K562 (cell line): ENCODE results near the gene SLC25A44. TPM values are rescaled to one million over a fixed set of nuclear protein-coding genes. Genes with fewer than 3 reads are reported as not detected.

ENCODE experiments used
- ATAC-seq: fragments of 200-7000 bp; cut with Tn5 transposase; 3 replicates; pipeline ENCODE4 v1.9.1; 2020; ENCODE audit warnings: moderate library complexity
- BruUV-seq: library from RNA; stranded (reverse); fragments of 400-500 nt; replicated peaks from 2 replicates; lab custom pipeline; 2021; lab: Mats Ljungman, UMichigan
- CTCF ChIA-PET: fragments of 300-600 bp; formaldehyde crosslinking; extraction: SDS; loops from one replicate; lab custom pipeline; 2021; ENCODE audit warnings: low intra/inter-chr PET ratio; lab: Yijun Ruan, JAX
- POLR2A ChIA-PET: fragments of 300-600, 350-650 bp; sonication (Branson Sonifier 250); formaldehyde crosslinking; extraction: SDS; loops from one replicate; lab custom pipeline; 2021; ENCODE audit warnings: antibody characterized with exemption, inconsistent platforms; lab: Yijun Ruan, JAX
- DNase-seq, 4 experiments: peaks; one replicate each; pipeline versions ENCODE4 v3.0.0 to v3.0.0-alpha.2; 2011 to 2018; ENCODE audit warnings: low spot score in 3 of 4, mixed read lengths in 3 of 4; ENCODE audit errors: extremely low read depth in 1 of 4
- FAIRE-seq: peaks from 2 replicates; lab custom pipeline; 2011; peaks lifted over from hg19 to GRCh38; lab: Jason Lieb, UNC
- H2AFZ ChIP-seq: 2 replicates; pipeline ENCODE4 v1.6.0; 2011; ENCODE audit warnings: low read depth, low read length, control low read depth, inconsistent platforms
- H3K27ac ChIP-seq: fragments of 200-600 bp; 3 replicates; pipeline ENCODE4 v1.8.0; 2011; ENCODE audit warnings: low read depth, mild to moderate bottlenecking, control low read depth, inconsistent platforms, low read length, moderate library complexity, mixed read lengths; ENCODE audit errors: extremely low read depth
- H3K27me3 ChIP-seq, 2 experiments: fragments of 300-600 bp in 1 of 2; 2 replicates in 1 of 2; 3 replicates in 1 of 2; pipeline versions ENCODE4 v1.6.0 to v1.8.0; 2011; ENCODE audit warnings: inconsistent platforms in 2 of 2, low read length in 2 of 2, mild to moderate bottlenecking in 1 of 2, mixed read lengths in 1 of 2, moderate library complexity in 1 of 2; ENCODE audit not compliant: control insufficient read depth in 2 of 2, insufficient read depth in 2 of 2
- H3K36me3 ChIP-seq: fragments of 300-600 bp; 3 replicates; pipeline ENCODE4 v1.8.0; 2011; ENCODE audit warnings: mild to moderate bottlenecking, low read length, inconsistent platforms; ENCODE audit not compliant: control insufficient read depth, insufficient read depth
- H3K4me1 ChIP-seq, 2 experiments: fragments of 200-600 bp in 1 of 2; replicated peaks in 1 of 2; 2 replicates in 1 of 2; 3 replicates in 1 of 2; pipeline versions ENCODE4 v1.5.1 to v1.8.0; 2011; ENCODE audit warnings: inconsistent platforms in 2 of 2, low read length in 2 of 2, mild to moderate bottlenecking in 1 of 2, mixed read lengths in 1 of 2, moderate library complexity in 1 of 2; ENCODE audit not compliant: control insufficient read depth in 2 of 2, insufficient read depth in 2 of 2
- H3K4me2 ChIP-seq: 2 replicates; pipeline ENCODE4 v1.6.1; 2011; ENCODE audit warnings: low read length, control low read depth, inconsistent platforms, mixed read lengths; ENCODE audit not compliant: insufficient read depth
- H3K4me3 ChIP-seq: fragments of 200-600 bp; sonication (generic), shearing (Covaris generic); 2 replicates; pipeline ENCODE4 v1.5.1; 2016; ENCODE audit warnings: control low read depth, inconsistent platforms
- H3K79me2 ChIP-seq: fragments of 200-600 bp; 3 replicates; pipeline ENCODE4 v1.8.0; 2011; ENCODE audit warnings: low read length, inconsistent platforms; ENCODE audit not compliant: control insufficient read depth, insufficient read depth
- H3K9ac ChIP-seq, 2 experiments: 2 replicates each; pipeline versions ENCODE4 v1.6.0 to v1.6.1; 2011; ENCODE audit warnings: low read depth in 2 of 2, low read length in 2 of 2, control low read depth in 1 of 2, inconsistent platforms in 1 of 2, mild to moderate bottlenecking in 1 of 2, mixed read lengths in 1 of 2; ENCODE audit not compliant: insufficient read depth in 1 of 2
- H3K9me1 ChIP-seq: one replicate; pipeline ENCODE4 v1.6.0; 2011; ENCODE audit warnings: inconsistent platforms, mild to moderate bottlenecking, low read length, moderate library complexity; ENCODE audit not compliant: control insufficient read depth, insufficient read depth
- H3K9me3 ChIP-seq: replicated peaks from 2 replicates; pipeline ENCODE4 v1.5.1; 2011; ENCODE audit warnings: low read depth, low read length, inconsistent platforms; ENCODE audit not compliant: control insufficient read depth, insufficient read depth
- H4K20me1 ChIP-seq: replicated peaks from 2 replicates; pipeline ENCODE4 v1.6.1; 2011; ENCODE audit warnings: low read length, inconsistent platforms, mixed read lengths; ENCODE audit not compliant: control insufficient read depth, insufficient read depth
- CXXC5 ChIP-seq: fragments of 250-450 bp; sonication (Bioruptor Pico); IDR thresholded peaks from 2 replicates; pipeline ENCODE4 v1.8.0; 2022; ENCODE audit warnings: inconsistent platforms, mild to moderate bottlenecking, moderate library complexity
- E2F3 ChIP-seq: fragments of 250-450 bp; sonication (Bioruptor Pico); IDR thresholded peaks from 2 replicates; pipeline ENCODE4 v1.4.0; 2020; ENCODE audit warnings: mild to moderate bottlenecking
- LEF1 ChIP-seq: fragments of 450-650 bp; IDR thresholded peaks from 2 replicates; pipeline ENCODE4 v1.6.1; 2016; ENCODE audit warnings: mild to moderate bottlenecking
- PYGO2 ChIP-seq: fragments of 450-650 bp; IDR thresholded peaks from 2 replicates; pipeline ENCODE4 v1.6.1; 2016; ENCODE audit warnings: mild to moderate bottlenecking, missing genetic modification characterization, moderate library complexity, missing compliant biosample characterization
- RB1 ChIP-seq: fragments of 450-650 bp; IDR thresholded peaks from 2 replicates; pipeline ENCODE4 v1.6.1; 2017; ENCODE audit warnings: low read depth, mild to moderate bottlenecking
- ZNF354B ChIP-seq: fragments of 250-450 bp; sonication (Bioruptor Pico); IDR thresholded peaks from 2 replicates; pipeline ENCODE4 v1.4.0; 2020
- ZNF592 ChIP-seq: fragments of 450-650 bp; IDR thresholded peaks from 2 replicates; pipeline ENCODE4 v1.6.1; 2017; ENCODE audit warnings: antibody characterized with exemption, mild to moderate bottlenecking
- WGBS: fragments of 100-300 bp; shearing (Covaris generic); methylation state at CpG from one replicate; pipeline ENCODE4 v1.1.6; 2016; ENCODE audit warnings: low coverage, mixed read lengths; ENCODE audit not compliant: insufficient coverage; ENCODE audit errors: missing lambda C conversion rate; 5-methylcytosine and 5-hydroxymethylcytosine counted together
- in situ Hi-C: fragments of 300-500 bp; cut with MboI; formaldehyde crosslinking; loops from 4 replicates; pipeline ENCODE4 v1.15.0; 2018; ENCODE audit warnings: inconsistent platforms, mixed read lengths
- intact Hi-C: fragments of 100-400 bp; cut with micrococcal nuclease; formaldehyde crosslinking; loops from 2 replicates; pipeline ENCODE4 v1.14.2; 2022
- polyA plus RNA-seq, 8 experiments: library from polyadenylated mRNA; depleted of rRNA in 4 of 8; stranded (reverse) in 5 of 8; unstranded in 3 of 8; fragments of >200 nt; fragmentation: Nextera tagmentation in 2 of 8; fragmentation: Illumina TruSeq in 1 of 8; extraction: Ambion mirVana in 2 of 8; extraction: Trizol in 1 of 8; gene quantifications; 2 replicates each; pipeline versions ENCODE4 v1.2.1 to v1.2.3, GENCODE V29; 2011 to 2014; ENCODE audit warnings: inconsistent platforms in 1 of 8, missing spikeins in 1 of 8
- total RNA-seq, 7 experiments: library from RNA; depleted of rRNA in 6 of 7; stranded (reverse); fragments of >200 nt in 6 of 7; fragmentation: Illumina TruSeq in 2 of 7; extraction: Trizol in 2 of 7; gene quantifications; 2 replicates each; pipeline versions ENCODE4 v1.2.1 to v1.2.3, GENCODE V29; 2011 to 2021; ENCODE audit warnings: low replicate concordance in 1 of 7

SLC25A44 gene
- total and polyA plus RNA-seq, 9 of the 15 experiments (the other 6 are each of a cell fraction or from before 2014, with no cell fraction given) = 4.4 to 22.8 (median 12.5) TPM

DNA sequence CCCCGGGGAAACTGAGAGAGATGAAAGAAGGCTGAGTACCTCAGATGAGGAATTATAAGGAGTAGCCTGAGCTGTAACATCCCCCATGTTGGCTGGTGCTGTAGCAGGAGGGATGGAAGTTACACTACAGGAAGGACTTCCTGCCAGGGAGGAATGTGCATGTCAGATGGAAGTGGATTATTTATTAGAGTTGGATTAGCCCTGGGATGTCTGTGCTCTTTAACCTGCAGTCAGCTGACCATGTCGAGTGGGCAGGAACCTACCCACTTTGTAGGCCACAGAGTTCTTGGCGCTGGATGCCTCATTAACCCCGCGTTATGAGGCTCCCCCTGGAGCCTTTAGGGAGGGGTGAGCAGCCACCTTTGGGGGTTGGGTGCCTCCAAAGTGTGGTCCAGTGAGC is 41.3 kb upstream of the SLC25A44 start (continued):
- TF ChIP-seq LEF1 (no peak), RB1 (no peak), ZNF354B (CRISPR knock-in tag) (no peak), CXXC5 (CRISPR knock-in tag) (no peak)

- no TSS peak for BruUV-seq
- no peaks in the 10 kb centered on the region for H3K9me1 ChIP-seq
- no peaks in the 10 kb centered on the region for H3K36me3 ChIP-seq
- DNase-seq (no peak), FAIRE-seq (no peak), ATAC-seq (no peak)
- 0 out of 2 replicates have a peak, but pooled peaks cover 6% of the 10 kb centered on the region for H4K20me1 ChIP-seq
- H3K9me3 ChIP-seq = no peaks in the 10 kb centered on the region
- no peak within 1 kb of the TSS for H3K27ac ChIP-seq
- no peaks in the 10 kb centered on the region for H3K79me2 ChIP-seq
- 30% methylated on average over 10 of the region's 10 CpGs for WGBS
- H3K4me3 ChIP-seq = no peak within 1 kb of the TSS
- POLR2A ChIA-PET = interaction anchor here (3.1 kb wide), 1 partner anchor 12 kb away, joined by 15 read pairs; no protein-coding TSS in a partner anchor
- intact Hi-C loops = no loop called here
- no peak within 1 kb of the TSS for H3K4me2 ChIP-seq
- H3K9ac ChIP-seq = peak within 1 kb of the TSS in 1 of 2 experiments; percentile 47; a peak in 1 of 4 replicates
- peaks cover 0 to 9% of the 10 kb centered on the region in 2 experiments; a peak in 3 of 5 replicates for H3K4me1 ChIP-seq
- in situ Hi-C loops = no loop called here
- H3K27me3 ChIP-seq = peaks cover 3 to 8% of the 10 kb centered on the region in 2 experiments; a peak in 1 of 5 replicates
- CTCF ChIA-PET = no interaction called here
- TF ChIP-seq ZNF592 (no peak), E2F3 (CRISPR knock-in tag) (no peak), PYGO2 (tag) (no peak), CXXC5 (CRISPR knock-in tag) (no peak)
- H2AFZ ChIP-seq = peak within 1 kb of the TSS; percentile 22; the same call in 1 of the 2 replicates
These were observed 40.5 kb upstream of the SLC25A44 start, which contains the start of gene SEMA4A for GRCh38 chr1:156153362-156153761. TSS of gene SEMA4A (plus strand) at chr1:156153585. CDS start at chr1:156154579, 994 bp downstream.
